Adrenal gland (tissue), 12 donors: ENCODE measurements around the gene LBHD2. TPM values are rescaled to one million over a fixed set of nuclear protein-coding genes. Genes with fewer than 3 reads are reported as not detected.

ENCODE experiments used
- DNase-seq, 7 donors: peaks; one replicate each; pipeline ENCODE4 v3.0.0-alpha.2; 2019 to 2020
- H3K27ac ChIP-seq, 5 donors: fragments of 200-600 bp; sonication (generic) in 4 of 5; 1 replicate in 3 of 5; 2 replicates in 2 of 5; pipeline versions ENCODE4 v1.5.1 to v1.8.0; 2016 to 2020; ENCODE audit warnings: mild to moderate bottlenecking in 1 of 5
- H3K27me3 ChIP-seq: fragments of 200-600 bp; 2 replicates; pipeline ENCODE4 v1.8.0; 2021
- H3K36me3 ChIP-seq, 2 donors: fragments of 200-600 bp; replicated peaks in 1 of 2; 1 replicate in 1 of 2; 2 replicates in 1 of 2; pipeline versions ENCODE4 v1.5.1 to v1.8.0; 2018 to 2022
- H3K4me1 ChIP-seq, 2 donors: fragments of 200-600 bp; replicated peaks in 1 of 2; 1 replicate in 1 of 2; 2 replicates in 1 of 2; pipeline versions ENCODE4 v1.5.1 to v1.8.0; 2018 to 2021
- H3K4me3 ChIP-seq, 4 donors: fragments of 200-600 bp; sonication (generic) in 3 of 4; one replicate each; pipeline ENCODE4 v1.5.1; 2016 to 2018
- H3K9me3 ChIP-seq, 3 donors: fragments of 200-600 bp; sonication (generic) in 1 of 3; replicated peaks in 1 of 3; 1 replicate in 2 of 3; 2 replicates in 1 of 3; pipeline versions ENCODE4 v1.5.1 to v1.8.0; 2016 to 2021
- CTCF ChIP-seq, 6 experiments: fragments of 450-650 bp in 4 of 6; fragments of 200-600 bp in 2 of 6; sonication (generic) in 1 of 6; IDR thresholded peaks; 1 replicate in 5 of 6; 2 replicates in 1 of 6; pipeline versions ENCODE4 v1.5.1 to v1.8.0; 2016 to 2021; ENCODE audit warnings: antibody characterized with exemption in 6 of 6, mild to moderate bottlenecking in 2 of 6, moderate library complexity in 1 of 6
- POLR2A ChIP-seq, 2 donors: fragments of 450-650 bp; IDR thresholded peaks; one replicate each; pipeline ENCODE4 v1.6.1; 2017; ENCODE audit warnings: antibody characterized with exemption in 2 of 2, mild to moderate bottlenecking in 2 of 2, moderate library complexity in 1 of 2
- WGBS, 4 donors: extraction: QIAGEN DNeasy Blood & Tissue Kit in 2 of 4; methylation state at CpG; one replicate each; pipeline versions ENCODE4 v1.1.5 to v1.1.7; 2013 to 2017; 5-methylcytosine and 5-hydroxymethylcytosine counted together
- intact Hi-C, 2 donors: fragments of 100-400 bp; cut with DNase I; formaldehyde crosslinking; loops; one replicate each; pipeline versions ENCODE4 v1.14.1 to v1.15.0; 2022 to 2023
- polyA plus RNA-seq, 3 donors: library from polyadenylated mRNA; stranded (reverse); fragments of 200-250 nt in 2 of 3; fragments of 350-450 nt in 1 of 3; fragmentation: Illumina TruSeq in 1 of 3; extraction: RNeasy Lipid Tissue Mini Kit (QIAGEN cat#74804) in 1 of 3; gene quantifications; one replicate each; pipeline ENCODE4 v1.2.3, GENCODE V29; 2013 to 2014
- total RNA-seq, 9 donors: library from RNA; depleted of rRNA in 4 of 9; stranded (reverse); fragments of >200 nt in 4 of 9; fragments of 120-200 nt in 1 of 9; fragmentation: NEBNext Ultra II Directional in 1 of 9; extraction: Animal tissue kit (Norgen Biotek cat#: 25700) in 1 of 9; gene quantifications; one replicate each; pipeline versions ENCODE4 v1.1.0 to v1.2.4, GENCODE V29; 2013 to 2023
- donor health status: healthy with polysubstance abuse.
- donor health status: Bipolar disorder and iron deficiency.
- donor health status: DM: yes; HTN: yes; CAD: no.
- donor health status: DM: no; HTN: no; CAD: no.
- donor health status: DM: no; HTN: no; CAD: no.
- donor health status: DM: yes; HTN: yes; CAD: no.

Gene LBHD2
- total and polyA plus RNA-seq, 12 donors = 2.1 TPM; not detected in 11

- intact Hi-C loops = no loop called here
- TF ChIP-seq POLR2A (IDR thresholded peaks at IDR 0.05) (no peak), CTCF (IDR thresholded peaks at IDR 0.05) (no peak)
- Histone ChIP-seq H3K4me1 (peaks cover 41 to 65% of the 10 kb centered on the region in 2 donors), H3K4me3 (no peak overlapping the region), H3K27ac (peak overlapping the region in 4 of 5 donors; percentile 33 to 73 (median 64)), H3K27me3 (no peaks in the 10 kb centered on the region), H3K36me3 (peaks cover 0 to 29% of the 10 kb centered on the region in 2 donors), H3K9me3 (no peaks in the 10 kb centered on the region)
- peak in 2 of 7 donors; percentile 22 to 23 for DNase-seq
- 90 to 97% (median 91%) methylated on average over 11 to 16 of the region's 16 CpGs for WGBS, 4 donors
Measured at GRCh38 chr14:103127861-103128598, 44.0 kb downstream of the LBHD2 start.

- TF ChIP-seq POLR2A (IDR thresholded peaks at IDR 0.05) = no peak
- TF ChIP-seq CTCF (IDR thresholded peaks at IDR 0.05) = no peak
- intact Hi-C loops = no loop called here
Measured at GRCh38 chr14:103128631-103129300, 44.8 kb downstream of the LBHD2 start.

GRCh38 chr14:103129301-103130016 lies 45.4 kb downstream of the LBHD2 start:
- Histone ChIP-seq H3K27ac (peak overlapping the region in 3 of 5 donors; percentile 33 to 73 (median 56)), H3K27me3 (no peaks in the 10 kb centered on the region), H3K36me3 (peaks cover 0 to 43% of the 10 kb centered on the region in 2 donors), H3K9me3 (no peaks in the 10 kb centered on the region), H3K4me3 (no peak overlapping the region), H3K4me1 (peaks cover 41 to 59% of the 10 kb centered on the region in 2 donors)
- intact Hi-C loops = no loop called here
- DNase-seq = peak in 1 of 7 donors; percentile 15
- WGBS, 4 donors = 92 to 95% (median 94%) methylated on average over 6 to 12 of the region's 12 CpGs
- TF ChIP-seq CTCF (IDR thresholded peaks at IDR 0.05) (no peak), POLR2A (IDR thresholded peaks at IDR 0.05) (no peak)

More at GRCh38 chr14:103128631-103129300, 44.8 kb downstream of the LBHD2 start:
- Histone ChIP-seq H3K4me1 (peaks cover 41 to 64% of the 10 kb centered on the region in 2 donors), H3K9me3 (no peaks in the 10 kb centered on the region), H3K27ac (peak overlapping the region in 4 of 5 donors; percentile 33 to 73 (median 64)), H3K4me3 (no peak overlapping the region), H3K27me3 (no peaks in the 10 kb centered on the region), H3K36me3 (peaks cover 0 to 36% of the 10 kb centered on the region in 2 donors)
- 43 to 57% (median 55%) methylated on average over 12 to 13 of the region's 13 CpGs for WGBS, 4 donors
- DNase-seq = peak; percentile 53 to 90 (median 80)
